Ishikawa (cell line): Measurements from ENCODE around the gene MYEOV.

Source experiments
- CEBPB ChIP-seq: IDR thresholded peaks from 2 replicates; pipeline ENCODE4 v1.6.1; 2012
- CREB1 ChIP-seq: IDR thresholded peaks from 2 replicates; pipeline ENCODE4 v1.6.1; 2012; ENCODE audit warnings: low read depth
- EGR1 ChIP-seq: IDR thresholded peaks from 2 replicates; pipeline ENCODE4 v1.6.1; 2012
- EP300 ChIP-seq: IDR thresholded peaks from 2 replicates; pipeline ENCODE4 v1.6.1; 2012; ENCODE audit warnings: borderline replicate concordance
- FOXM1 ChIP-seq: IDR thresholded peaks from 2 replicates; pipeline ENCODE4 v1.6.1; 2012; ENCODE audit warnings: low read depth, borderline replicate concordance
- NFIC ChIP-seq: IDR thresholded peaks from 2 replicates; pipeline ENCODE4 v1.6.1; 2012
- RAD21 ChIP-seq: IDR thresholded peaks from 2 replicates; pipeline ENCODE4 v1.6.1; 2012; ENCODE audit warnings: low read depth
- TAF1 ChIP-seq: IDR thresholded peaks from 2 replicates; pipeline ENCODE4 v1.6.1; 2012; ENCODE audit warnings: low read depth, mild to moderate bottlenecking
- TCF12 ChIP-seq: IDR thresholded peaks from 2 replicates; pipeline ENCODE4 v1.6.1; 2012; ENCODE audit warnings: low read depth
- TEAD4 ChIP-seq: IDR thresholded peaks from 2 replicates; pipeline ENCODE4 v1.6.1; 2012
- YY1 ChIP-seq: IDR thresholded peaks from 2 replicates; pipeline ENCODE4 v1.6.1; 2012; ENCODE audit warnings: low read depth
- ZBTB7A ChIP-seq: IDR thresholded peaks from 2 replicates; pipeline ENCODE4 v1.6.1; 2012; ENCODE audit warnings: low read depth
- TF ChIP-seq, protein P1 (sequence below): IDR thresholded peaks from 2 replicates; pipeline ENCODE4 v1.6.1; 2012
- TF ChIP-seq, protein P2 (sequence below): IDR thresholded peaks from 2 replicates; pipeline ENCODE4 v1.6.1; 2012
- TF ChIP-seq, protein P3 (sequence below): IDR thresholded peaks from 2 replicates; pipeline ENCODE4 v1.6.1; 2012; ENCODE audit warnings: low read depth, mild to moderate bottlenecking

MYEOV gene

DNA sequence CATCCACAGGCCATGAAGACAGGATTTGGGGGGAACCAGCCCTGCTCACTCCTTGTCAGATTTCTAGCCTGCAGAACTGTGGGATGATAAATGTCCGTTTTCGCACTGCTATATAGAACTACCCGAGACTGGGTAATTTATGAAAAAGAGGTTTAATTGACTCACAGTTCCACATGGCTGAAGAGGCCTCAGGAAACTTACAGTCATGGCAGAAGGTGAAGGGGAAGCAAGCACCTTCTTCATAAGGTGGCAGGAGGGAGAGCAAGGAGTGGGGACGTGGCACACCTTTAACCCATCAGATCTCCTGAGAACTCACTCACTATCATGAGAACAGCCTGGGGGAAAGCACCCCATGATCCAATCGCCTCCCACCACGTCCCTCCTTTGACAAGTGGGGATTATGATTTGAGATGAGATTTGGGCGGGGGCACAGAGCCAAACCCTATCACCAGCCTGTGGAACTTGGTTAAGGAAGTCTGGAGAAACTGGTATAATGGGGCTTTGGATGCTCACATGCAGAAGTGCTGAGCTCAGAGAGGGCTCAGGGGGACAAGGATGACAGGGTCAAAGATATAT is 50.7 kb downstream of the MYEOV start:
- TF ChIP-seq ZBTB7A (no peak), TEAD4 (no peak), FOXM1 (no peak), CEBPB (no peak), NFIC (no peak), EP300 (no peak), CREB1 (no peak), EGR1 (no peak), YY1 (no peak), RAD21 (no peak), TCF12 (no peak), TAF1 (no peak)
- TF ChIP-seq, protein P1, sequence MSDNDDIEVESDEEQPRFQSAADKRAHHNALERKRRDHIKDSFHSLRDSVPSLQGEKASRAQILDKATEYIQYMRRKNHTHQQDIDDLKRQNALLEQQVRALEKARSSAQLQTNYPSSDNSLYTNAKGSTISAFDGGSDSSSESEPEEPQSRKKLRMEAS: no peak
- TF ChIP-seq, protein P2, sequence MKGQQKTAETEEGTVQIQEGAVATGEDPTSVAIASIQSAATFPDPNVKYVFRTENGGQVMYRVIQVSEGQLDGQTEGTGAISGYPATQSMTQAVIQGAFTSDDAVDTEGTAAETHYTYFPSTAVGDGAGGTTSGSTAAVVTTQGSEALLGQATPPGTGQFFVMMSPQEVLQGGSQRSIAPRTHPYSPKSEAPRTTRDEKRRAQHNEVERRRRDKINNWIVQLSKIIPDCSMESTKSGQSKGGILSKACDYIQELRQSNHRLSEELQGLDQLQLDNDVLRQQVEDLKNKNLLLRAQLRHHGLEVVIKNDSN: no peak
- TF ChIP-seq, protein P3, sequence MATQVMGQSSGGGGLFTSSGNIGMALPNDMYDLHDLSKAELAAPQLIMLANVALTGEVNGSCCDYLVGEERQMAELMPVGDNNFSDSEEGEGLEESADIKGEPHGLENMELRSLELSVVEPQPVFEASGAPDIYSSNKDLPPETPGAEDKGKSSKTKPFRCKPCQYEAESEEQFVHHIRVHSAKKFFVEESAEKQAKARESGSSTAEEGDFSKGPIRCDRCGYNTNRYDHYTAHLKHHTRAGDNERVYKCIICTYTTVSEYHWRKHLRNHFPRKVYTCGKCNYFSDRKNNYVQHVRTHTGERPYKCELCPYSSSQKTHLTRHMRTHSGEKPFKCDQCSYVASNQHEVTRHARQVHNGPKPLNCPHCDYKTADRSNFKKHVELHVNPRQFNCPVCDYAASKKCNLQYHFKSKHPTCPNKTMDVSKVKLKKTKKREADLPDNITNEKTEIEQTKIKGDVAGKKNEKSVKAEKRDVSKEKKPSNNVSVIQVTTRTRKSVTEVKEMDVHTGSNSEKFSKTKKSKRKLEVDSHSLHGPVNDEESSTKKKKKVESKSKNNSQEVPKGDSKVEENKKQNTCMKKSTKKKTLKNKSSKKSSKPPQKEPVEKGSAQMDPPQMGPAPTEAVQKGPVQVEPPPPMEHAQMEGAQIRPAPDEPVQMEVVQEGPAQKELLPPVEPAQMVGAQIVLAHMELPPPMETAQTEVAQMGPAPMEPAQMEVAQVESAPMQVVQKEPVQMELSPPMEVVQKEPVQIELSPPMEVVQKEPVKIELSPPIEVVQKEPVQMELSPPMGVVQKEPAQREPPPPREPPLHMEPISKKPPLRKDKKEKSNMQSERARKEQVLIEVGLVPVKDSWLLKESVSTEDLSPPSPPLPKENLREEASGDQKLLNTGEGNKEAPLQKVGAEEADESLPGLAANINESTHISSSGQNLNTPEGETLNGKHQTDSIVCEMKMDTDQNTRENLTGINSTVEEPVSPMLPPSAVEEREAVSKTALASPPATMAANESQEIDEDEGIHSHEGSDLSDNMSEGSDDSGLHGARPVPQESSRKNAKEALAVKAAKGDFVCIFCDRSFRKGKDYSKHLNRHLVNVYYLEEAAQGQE: no peak
